Measurements from ENCODE around the gene POC1B. TPM values are rescaled to one million over a fixed set of nuclear protein-coding genes. Genes with fewer than 3 reads are reported as not detected.

The POC1B gene
- total and polyA plus RNA-seq, 4 donors: 5.0 to 28.2 (median 7.6) TPM

DNA sequence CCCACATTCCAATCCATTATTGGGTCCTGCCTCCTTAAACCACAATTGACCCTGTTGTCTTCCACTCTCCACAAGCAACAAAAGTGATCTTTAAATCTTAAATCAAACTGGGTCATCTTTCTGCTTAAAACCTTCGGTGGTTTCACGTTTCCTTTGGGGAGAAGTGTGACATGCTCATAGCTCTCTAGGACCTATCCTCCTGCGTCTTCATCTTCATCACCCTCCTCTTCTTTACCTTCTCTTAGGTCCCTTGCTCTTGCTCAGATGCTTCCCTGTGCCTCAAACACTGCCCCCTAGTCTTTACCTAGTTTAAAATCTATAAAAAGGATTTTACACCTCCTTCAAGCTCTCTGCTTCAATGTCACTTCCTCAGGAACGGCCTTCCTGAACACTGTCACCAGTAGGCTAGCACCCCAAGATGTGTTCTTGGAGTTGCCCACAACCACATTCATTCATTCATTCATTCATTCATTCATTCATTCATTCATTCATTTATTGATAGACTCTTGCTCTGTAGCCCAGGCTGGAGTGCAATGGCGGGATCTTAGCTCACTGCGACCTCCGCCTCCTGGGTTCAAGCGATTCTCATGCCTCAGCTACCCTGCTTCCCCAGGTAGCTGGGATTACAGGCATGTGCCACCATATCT, 48.1 kb downstream of the POC1B start:
- no peak for DNase-seq (ENCODE audit: low spot score)
- no peak overlapping the region for H3K27ac ChIP-seq (ENCODE audit: low read depth in 1 of 2, low read length in 2 of 2)
- H3K4me1 ChIP-seq (ENCODE audit: control insufficient read depth in 4 of 4, insufficient read depth in 4 of 4, low read length in 3 of 4): peaks cover 4 to 8% (median 5%) of the 10 kb centered on the region in 4 donors
- 84% methylated on average over 8 of the region's 8 CpGs for WGBS
- no peaks in the 10 kb centered on the region for H3K9me3 ChIP-seq (ENCODE audit: control insufficient read depth in 4 of 4, low read length in 3 of 4)
- TF ChIP-seq ZBTB33 (IDR thresholded peaks at IDR 0.05) (no peak), RAD21 (IDR thresholded peaks at IDR 0.05) (no peak), MAX (IDR thresholded peaks at IDR 0.05) (no peak), HNF4A (conservative IDR thresholded peaks at IDR 0.05) (no peak), RXRA (IDR thresholded peaks at IDR 0.05) (no peak), YY1 (IDR thresholded peaks at IDR 0.05) (no peak), SP1 (IDR thresholded peaks at IDR 0.05) (no peak), GABPA (IDR thresholded peaks at IDR 0.05 in 1 of 2, conservative IDR thresholded peaks at IDR 0.05 in 1 of 2) (no peak), FOXA2 (IDR thresholded peaks at IDR 0.05) (no peak), NR2F2 (IDR thresholded peaks at IDR 0.05) (no peak), FOXA1 (IDR thresholded peaks at IDR 0.05) (no peak), ATF3 (IDR thresholded peaks at IDR 0.05) (no peak), HNF4G (IDR thresholded peaks at IDR 0.05) (no peak), JUND (IDR thresholded peaks at IDR 0.05) (no peak), EGR1 (IDR thresholded peaks at IDR 0.05; ENCODE audit: low read depth in 2 of 2) (no peak), CTCF (IDR thresholded peaks at IDR 0.05; ENCODE audit: low read depth, low read length, missing input control) (no peak)
- TF ChIP-seq, protein P1, sequence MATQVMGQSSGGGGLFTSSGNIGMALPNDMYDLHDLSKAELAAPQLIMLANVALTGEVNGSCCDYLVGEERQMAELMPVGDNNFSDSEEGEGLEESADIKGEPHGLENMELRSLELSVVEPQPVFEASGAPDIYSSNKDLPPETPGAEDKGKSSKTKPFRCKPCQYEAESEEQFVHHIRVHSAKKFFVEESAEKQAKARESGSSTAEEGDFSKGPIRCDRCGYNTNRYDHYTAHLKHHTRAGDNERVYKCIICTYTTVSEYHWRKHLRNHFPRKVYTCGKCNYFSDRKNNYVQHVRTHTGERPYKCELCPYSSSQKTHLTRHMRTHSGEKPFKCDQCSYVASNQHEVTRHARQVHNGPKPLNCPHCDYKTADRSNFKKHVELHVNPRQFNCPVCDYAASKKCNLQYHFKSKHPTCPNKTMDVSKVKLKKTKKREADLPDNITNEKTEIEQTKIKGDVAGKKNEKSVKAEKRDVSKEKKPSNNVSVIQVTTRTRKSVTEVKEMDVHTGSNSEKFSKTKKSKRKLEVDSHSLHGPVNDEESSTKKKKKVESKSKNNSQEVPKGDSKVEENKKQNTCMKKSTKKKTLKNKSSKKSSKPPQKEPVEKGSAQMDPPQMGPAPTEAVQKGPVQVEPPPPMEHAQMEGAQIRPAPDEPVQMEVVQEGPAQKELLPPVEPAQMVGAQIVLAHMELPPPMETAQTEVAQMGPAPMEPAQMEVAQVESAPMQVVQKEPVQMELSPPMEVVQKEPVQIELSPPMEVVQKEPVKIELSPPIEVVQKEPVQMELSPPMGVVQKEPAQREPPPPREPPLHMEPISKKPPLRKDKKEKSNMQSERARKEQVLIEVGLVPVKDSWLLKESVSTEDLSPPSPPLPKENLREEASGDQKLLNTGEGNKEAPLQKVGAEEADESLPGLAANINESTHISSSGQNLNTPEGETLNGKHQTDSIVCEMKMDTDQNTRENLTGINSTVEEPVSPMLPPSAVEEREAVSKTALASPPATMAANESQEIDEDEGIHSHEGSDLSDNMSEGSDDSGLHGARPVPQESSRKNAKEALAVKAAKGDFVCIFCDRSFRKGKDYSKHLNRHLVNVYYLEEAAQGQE (IDR thresholded peaks at IDR 0.05): no peak
- H3K9ac ChIP-seq (ENCODE audit: low read depth in 1 of 2, low read length in 2 of 2): no peak overlapping the region
- no peaks in the 10 kb centered on the region for H3K27me3 ChIP-seq (ENCODE audit: control insufficient read depth in 4 of 4, insufficient read depth in 4 of 4, low read length in 3 of 4)
- no peak overlapping the region for H3K4me3 ChIP-seq (ENCODE audit: low read depth in 1 of 3, low read length in 3 of 3)
- no peaks in the 10 kb centered on the region for H3K36me3 ChIP-seq (ENCODE audit: control insufficient read depth in 4 of 4, insufficient read depth in 3 of 4, low read depth in 1 of 4, low read length in 3 of 4)
